HG02981 (cell line): Measurements from ENCODE around the gene ZNF787.
A peak's percentile ranks its signal among the peaks of the same experiment; 100 is the strongest.

Experiments used
- ATAC-seq: cut with Tn5 transposase; IDR thresholded peaks from one replicate; pipeline ENCODE4 v1.9.1; 2021; ENCODE audit warnings: mild to moderate bottlenecking, moderate library complexity; ENCODE audit not compliant: unreplicated experiment

Gene ZNF787

DNA sequence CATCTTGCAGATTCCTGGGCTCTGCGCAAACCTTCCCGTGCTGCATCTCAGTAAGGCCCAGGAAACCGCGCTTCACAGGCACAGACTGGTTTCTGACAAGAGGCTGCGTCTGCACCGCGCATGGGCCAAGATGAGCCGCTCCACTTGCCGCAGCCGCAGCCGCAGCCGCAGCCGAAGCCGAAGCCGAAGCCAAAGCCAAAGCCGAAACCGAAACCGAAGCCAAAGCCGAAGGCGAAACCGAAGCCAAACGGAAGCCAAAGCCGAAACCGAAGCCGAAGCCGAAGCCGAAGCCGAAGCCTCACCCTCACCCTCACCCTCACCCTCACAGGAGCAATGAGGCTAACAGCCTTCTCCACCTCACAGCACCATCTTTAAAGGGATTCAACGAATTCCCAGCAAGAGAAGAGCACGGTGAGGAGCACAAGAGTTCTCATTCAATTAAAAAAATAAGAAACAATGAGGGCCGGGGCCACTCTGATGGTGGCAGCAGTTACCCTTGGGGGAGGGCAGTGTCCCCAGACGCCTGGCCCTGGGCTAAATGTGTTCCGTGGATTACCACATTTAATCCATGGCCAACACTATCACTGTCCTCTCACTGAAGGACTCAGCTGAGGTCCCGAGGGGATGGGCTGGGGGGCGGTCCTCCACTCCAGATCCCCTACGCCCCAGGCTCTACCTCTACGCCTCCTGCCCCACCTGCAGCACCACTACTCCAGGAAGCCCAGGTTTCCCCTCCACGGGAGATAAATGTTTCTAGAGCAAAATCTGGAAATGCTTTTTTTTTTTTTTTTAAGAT, 29.1 kb downstream of the ZNF787 start:
- ATAC-seq = no peak

GRCh38 chr19:56091066-56091490, 30.0 kb downstream of the ZNF787 start:
- ATAC-seq = no peak

GRCh38 chr19:56089344-56089743, 31.8 kb downstream of the ZNF787 start:
- ATAC-seq = no peak

DNA sequence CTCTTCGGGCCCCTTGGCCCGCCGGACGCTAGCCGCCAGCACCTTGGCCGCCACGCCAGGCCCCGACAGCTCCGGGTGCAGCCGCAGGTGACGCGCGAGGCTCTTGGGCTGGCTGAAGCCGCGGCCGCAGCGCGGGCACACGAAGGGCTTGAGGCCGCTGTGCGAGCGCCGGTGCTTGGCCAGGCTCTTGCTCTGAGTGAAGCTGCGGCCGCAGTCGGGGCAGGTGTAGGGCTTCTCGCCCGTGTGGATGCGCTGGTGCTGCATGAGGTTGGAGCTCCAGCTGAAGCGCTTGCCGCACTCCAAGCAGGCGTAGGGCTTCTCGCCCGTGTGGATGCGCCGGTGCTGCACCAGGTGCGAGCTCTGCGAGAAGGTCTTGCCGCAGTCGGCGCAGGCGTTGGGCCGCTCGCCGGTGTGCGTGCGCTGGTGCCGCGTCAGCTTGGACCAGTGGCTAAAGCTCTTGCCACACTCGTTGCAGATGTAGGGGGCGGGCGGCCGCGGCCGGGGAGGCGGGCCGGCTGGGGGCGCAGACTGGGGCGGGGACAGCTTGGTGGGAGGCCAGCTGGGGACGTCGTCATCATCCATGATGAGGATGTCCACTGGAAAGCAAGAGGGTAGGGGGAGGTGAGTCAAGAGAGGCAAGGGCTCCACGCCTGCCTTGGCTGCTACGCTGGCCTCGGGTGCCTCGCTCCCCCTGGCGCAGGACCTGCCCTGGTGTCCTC, 32.4 kb downstream of the ZNF787 start:
- ATAC-seq = no peak

- ATAC-seq = no peak
Measured at GRCh38 chr19:56087647-56088496, 33.2 kb downstream of the ZNF787 start.

DNA sequence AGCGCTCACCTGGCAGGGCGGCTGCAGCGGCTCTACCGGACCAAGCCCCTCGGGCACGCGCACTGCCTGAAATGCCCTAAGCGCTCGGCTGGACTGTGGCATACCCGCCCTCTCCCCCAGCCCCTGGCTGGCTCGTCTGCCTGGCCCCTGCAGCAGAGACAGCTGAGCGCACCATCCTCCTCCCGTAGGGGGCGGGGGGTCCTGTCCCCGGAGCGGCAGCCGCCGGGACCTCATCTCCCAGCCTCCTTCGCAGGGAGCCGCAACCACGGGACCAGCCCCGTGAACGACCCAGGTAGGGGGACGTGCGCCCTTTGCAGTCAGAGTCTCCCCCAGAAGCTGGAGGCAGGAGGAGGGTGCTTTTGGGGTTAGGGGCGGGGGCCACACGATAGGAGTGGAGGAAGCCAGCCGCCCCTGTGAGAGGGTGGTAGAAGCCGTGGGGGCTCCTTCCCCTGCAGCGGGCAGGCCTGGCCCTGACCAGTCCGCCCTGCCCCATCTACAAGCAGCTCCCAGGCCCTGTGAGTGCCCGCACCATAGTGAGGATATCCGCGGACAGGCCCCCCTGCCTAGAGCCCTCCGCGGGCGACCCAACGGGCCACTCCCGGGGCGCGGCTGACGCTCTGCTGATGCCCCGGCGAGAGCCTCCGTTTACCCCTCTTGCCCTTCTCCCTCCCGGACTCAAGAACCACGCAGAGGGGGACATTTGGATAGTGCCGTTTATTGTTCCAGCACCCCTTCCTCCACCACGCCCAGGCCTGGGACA, 34.2 kb downstream of the ZNF787 start:
- ATAC-seq = no peak

DNA sequence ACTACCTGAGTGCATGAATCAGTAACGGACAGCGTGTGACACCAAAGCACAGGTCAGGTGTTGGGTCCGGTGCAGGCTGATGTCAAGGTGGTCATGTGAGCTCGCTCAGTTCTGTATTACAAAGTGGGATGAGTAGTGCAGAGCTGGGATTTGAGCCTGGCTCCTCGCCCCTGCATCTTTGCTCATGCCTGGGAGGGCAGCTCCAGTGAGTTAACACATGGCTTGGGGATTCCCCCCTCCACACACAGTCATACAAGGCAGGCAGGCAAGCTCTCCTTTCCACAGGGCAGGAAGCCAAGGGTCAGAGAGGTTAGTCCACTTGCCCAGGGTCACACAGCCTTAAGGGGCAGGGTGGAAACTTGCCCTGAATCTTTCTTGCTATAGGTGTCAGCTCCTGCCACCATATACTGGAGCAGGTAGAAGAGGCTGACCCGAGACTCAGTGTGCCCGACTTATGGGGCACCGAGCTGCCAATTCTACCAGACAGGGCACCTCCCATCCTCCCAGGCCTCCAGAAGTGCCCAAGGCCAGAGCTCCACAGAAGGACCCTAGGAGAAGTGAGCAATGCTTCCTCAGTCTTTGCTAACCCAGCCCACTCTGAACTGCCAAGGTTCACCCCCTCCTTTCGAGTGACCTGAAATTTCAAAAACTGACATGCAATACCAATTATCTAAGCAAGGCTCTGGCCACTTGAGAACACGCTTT, 35.4 kb downstream of the ZNF787 start:
- no peak for ATAC-seq

- no peak for ATAC-seq
Measured at GRCh38 chr19:56084835-56085536, 36.1 kb downstream of the ZNF787 start.

DNA sequence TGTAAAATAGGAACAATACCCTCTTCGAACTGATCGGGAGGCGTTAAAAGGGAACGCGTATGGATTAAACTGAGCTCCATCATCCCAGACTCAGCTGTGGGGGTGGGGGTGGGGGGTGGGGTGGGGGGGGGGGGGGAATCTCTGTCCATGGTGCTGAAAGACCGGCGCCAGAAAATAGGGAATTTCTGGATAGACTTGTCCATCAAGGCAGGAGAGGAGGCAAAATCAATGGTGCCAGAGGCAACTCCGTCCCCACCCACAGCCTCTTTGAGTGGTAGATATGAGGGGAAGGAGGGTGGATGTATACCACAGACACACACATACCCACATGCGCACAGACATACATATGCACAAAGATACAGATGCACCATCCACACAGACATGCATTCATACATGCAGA, 37.4 kb downstream of the ZNF787 start:
- no peak for ATAC-seq

DNA sequence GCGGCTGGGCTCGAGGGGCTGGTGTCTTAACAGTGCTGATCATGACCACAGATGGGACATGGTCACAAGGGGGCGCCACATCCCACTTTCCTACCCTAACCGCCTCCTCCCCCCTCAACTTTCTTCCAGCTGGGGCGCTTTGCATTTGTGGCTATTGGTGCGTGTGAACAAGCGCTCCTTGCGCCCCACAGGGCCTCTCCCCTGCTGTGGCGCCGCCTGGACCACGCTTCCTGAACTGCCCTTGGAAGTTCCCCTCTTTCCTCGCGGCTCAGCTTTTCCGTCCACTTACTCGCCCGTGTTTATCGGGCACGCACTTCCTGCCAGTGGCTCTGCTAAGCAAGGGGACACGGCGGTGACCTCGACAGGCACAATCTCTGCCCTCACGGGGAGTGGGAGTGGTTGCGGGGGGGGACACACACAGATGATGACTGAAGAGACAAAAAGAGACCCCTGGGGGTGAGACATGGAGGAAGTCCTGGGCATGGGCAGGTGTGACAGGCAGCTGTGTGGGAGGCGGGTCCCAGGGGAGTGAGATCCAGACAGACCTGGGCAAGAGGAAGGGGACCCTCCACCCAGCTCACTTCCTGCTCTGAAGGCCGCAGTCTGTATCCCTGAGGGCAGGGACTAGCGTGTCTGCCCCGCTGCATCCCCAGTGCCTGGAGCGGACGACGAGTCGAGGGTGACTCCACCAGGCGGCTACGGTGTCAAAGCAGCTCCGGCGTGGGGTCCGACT, 40.3 kb downstream of the ZNF787 start:
- ATAC-seq = peak; percentile 84

- ATAC-seq = no peak
Measured at GRCh38 chr19:56079609-56080008, 41.5 kb downstream of the ZNF787 start.

DNA sequence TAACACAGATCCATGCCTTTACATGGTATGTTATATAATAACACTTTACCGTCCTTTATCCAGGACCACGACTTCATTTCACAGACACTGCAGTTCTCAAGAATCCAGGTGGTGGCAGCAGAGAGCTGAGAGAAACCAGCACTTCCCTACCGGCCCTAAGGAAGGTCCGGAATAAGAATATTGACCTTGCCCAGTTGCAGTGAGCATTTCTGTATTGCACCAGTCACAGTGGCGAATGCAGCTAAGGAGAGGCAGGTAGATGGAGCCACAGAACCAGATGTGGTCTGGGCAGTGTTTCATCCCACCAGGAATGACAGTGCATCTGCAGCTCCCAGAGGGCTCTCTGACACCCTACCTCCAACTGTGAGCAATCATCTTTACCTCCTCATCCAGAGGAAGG, 44.6 kb downstream of the ZNF787 start:
- ATAC-seq = no peak

DNA sequence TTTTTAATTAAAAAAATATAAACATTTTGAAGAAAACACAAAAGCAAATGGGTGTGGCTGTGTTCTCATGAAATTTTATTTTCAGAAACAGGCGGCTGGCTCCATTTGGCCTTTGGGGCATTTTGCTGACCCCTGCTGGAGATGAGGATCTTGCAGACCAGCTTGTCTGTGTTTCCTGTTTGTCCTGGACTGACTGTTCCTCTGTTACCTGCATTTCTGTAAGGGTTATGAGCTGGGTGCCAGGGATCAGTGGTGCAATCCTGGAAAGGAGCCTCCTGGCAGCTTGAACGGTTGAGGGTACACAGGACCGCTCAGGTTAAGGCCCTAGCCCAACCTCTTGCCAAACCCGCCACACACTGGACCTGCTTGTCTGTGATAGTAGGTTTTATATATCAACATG, 49.9 kb downstream of the ZNF787 start:
- ATAC-seq = no peak

DNA sequence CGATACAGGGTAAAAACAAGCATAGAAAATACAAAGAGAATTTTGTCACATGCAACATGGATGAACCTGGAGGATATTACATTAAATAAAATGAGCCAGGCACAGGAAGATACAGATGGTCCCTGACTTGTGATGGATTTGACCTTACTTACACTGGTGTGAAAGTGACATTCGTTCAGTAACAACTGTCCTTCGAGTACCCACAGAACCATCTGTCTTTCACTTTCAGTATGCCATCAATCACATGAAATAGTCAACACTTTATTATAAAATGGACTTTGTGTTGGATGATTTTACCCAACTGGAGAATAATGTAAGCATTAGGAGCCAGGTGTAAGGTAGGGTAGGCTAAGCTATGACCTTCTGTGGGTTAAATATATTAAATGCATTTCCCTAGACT, 51.5 kb downstream of the ZNF787 start:
- ATAC-seq = no peak

DNA sequence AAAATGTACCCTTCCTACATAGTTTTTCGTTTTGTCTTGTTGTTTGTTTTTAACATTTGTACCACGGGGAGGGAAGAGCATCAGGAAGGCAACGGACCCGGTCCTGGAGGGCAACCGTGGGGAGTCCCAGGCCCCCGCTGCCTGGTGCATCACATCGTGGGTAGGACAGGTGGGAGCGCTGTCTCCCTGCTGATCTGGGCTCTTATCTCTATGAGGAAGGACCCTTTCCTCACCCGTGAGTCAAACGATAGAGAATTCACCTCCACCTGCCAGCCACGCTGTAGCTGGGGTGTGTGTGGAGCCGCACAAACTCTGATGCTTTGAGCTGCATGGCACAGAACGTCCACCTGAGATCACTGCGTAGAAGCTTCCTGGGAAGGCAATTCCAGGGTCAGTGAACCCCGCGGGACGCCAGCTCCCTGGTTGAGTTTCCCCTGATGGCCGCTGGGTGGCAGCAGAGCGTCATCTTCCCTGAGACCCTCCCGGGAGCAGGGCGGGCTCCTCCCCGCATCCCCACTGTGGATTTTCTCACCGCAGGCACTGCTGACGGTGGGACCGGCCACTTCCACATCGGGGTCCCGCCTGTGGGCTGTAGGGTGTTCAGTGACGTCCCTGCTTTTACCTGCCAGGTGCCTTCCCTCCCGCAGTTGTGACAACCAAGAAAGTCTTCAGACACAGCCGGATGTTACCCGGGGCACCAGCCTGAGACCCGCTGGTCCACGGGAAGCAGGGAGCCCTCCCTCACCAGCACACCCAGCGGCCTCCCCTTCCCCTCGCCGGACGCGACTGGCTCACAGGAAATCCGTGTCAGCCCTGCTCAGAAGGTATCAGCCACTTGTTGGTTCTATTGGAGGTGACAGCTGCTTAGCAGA, 54.7 kb downstream of the ZNF787 start:
- peak; percentile 41 for ATAC-seq

- no peak for ATAC-seq
Measured at GRCh38 chr19:56053596-56053995, 67.5 kb downstream of the ZNF787 start.
